Stomach (tissue), 4 donors: ENCODE results near the gene WDR64.

Source experiments
- EP300 ChIP-seq: sonication (generic); formaldehyde crosslinking; IDR thresholded peaks from one replicate; pipeline ENCODE4 v1.6.1; 2017; ENCODE audit warnings: antibody characterized with exemption
- TF ChIP-seq, protein P1 (sequence below), 7 experiments: fragments of 450-650 bp in 4 of 7; fragments of 200-600 bp in 3 of 7; sonication (generic) in 3 of 7; IDR thresholded peaks; one replicate each; pipeline ENCODE4 v1.5.1; 2016 to 2019; ENCODE audit warnings: antibody characterized with exemption in 7 of 7, control low read depth in 2 of 7, mild to moderate bottlenecking in 1 of 7

GRCh38 chr1:241772932-241773500 lies 120.9 kb downstream of the WDR64 start:
- TF ChIP-seq, protein P1, sequence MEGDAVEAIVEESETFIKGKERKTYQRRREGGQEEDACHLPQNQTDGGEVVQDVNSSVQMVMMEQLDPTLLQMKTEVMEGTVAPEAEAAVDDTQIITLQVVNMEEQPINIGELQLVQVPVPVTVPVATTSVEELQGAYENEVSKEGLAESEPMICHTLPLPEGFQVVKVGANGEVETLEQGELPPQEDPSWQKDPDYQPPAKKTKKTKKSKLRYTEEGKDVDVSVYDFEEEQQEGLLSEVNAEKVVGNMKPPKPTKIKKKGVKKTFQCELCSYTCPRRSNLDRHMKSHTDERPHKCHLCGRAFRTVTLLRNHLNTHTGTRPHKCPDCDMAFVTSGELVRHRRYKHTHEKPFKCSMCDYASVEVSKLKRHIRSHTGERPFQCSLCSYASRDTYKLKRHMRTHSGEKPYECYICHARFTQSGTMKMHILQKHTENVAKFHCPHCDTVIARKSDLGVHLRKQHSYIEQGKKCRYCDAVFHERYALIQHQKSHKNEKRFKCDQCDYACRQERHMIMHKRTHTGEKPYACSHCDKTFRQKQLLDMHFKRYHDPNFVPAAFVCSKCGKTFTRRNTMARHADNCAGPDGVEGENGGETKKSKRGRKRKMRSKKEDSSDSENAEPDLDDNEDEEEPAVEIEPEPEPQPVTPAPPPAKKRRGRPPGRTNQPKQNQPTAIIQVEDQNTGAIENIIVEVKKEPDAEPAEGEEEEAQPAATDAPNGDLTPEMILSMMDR (IDR thresholded peaks at IDR 0.05), result no peak
- no peak for TF ChIP-seq EP300
